Measurements from ENCODE around the gene HLA-A. TPM values are rescaled to one million over a fixed set of nuclear protein-coding genes. Genes with fewer than 3 reads are reported as not detected.

Gene HLA-A
- total RNA-seq, 2 donors from 2014 or later = 104 to 281 TPM

DNA sequence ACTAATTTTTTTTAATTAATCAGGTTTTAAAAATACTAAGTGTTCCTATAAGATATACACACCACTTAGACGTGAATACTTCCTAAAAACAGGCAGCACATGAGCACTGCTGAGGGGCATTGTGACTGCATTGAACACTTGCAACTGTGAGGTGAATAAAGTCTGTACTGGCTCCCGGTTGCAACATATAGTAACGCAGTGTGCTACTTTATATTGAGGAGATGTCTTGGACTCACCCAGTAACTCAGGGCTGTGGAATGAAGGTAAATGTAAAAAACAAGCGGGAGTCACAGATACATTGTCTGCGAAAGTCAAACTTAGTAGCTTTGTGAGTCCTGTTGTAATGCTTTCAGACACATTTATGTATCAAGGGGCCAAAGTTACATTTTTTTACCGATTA lies 17.0 kb upstream of the HLA-A start:
- Histone ChIP-seq H3K27ac (peak overlapping the region in 1 of 4 donors; percentile 44), H3K4me1 (peaks cover 3% of the 10 kb centered on the region), H3K27me3 (no peaks in the 10 kb centered on the region), H3K9me3 (no peaks in the 10 kb centered on the region), H3K4me3 (no peak overlapping the region), H3K36me3 (replicated peaks in 1 of 2; ENCODE audit: insufficient read depth in 1 of 2, low read depth in 2 of 2) (no peaks in the 10 kb centered on the region)
- ATAC-seq (no peak), DNase-seq (no peak)
- WGBS, 2 donors = 51 to 66% methylated on average over 6 of the region's 6 CpGs
- intact Hi-C loops (cut with DNase I) = no loop called here
- TF ChIP-seq, protein P1, sequence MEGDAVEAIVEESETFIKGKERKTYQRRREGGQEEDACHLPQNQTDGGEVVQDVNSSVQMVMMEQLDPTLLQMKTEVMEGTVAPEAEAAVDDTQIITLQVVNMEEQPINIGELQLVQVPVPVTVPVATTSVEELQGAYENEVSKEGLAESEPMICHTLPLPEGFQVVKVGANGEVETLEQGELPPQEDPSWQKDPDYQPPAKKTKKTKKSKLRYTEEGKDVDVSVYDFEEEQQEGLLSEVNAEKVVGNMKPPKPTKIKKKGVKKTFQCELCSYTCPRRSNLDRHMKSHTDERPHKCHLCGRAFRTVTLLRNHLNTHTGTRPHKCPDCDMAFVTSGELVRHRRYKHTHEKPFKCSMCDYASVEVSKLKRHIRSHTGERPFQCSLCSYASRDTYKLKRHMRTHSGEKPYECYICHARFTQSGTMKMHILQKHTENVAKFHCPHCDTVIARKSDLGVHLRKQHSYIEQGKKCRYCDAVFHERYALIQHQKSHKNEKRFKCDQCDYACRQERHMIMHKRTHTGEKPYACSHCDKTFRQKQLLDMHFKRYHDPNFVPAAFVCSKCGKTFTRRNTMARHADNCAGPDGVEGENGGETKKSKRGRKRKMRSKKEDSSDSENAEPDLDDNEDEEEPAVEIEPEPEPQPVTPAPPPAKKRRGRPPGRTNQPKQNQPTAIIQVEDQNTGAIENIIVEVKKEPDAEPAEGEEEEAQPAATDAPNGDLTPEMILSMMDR (IDR thresholded peaks at IDR 0.05) = no peak
- TF ChIP-seq POLR2A (IDR thresholded peaks at IDR 0.05) = no peak

DNA sequence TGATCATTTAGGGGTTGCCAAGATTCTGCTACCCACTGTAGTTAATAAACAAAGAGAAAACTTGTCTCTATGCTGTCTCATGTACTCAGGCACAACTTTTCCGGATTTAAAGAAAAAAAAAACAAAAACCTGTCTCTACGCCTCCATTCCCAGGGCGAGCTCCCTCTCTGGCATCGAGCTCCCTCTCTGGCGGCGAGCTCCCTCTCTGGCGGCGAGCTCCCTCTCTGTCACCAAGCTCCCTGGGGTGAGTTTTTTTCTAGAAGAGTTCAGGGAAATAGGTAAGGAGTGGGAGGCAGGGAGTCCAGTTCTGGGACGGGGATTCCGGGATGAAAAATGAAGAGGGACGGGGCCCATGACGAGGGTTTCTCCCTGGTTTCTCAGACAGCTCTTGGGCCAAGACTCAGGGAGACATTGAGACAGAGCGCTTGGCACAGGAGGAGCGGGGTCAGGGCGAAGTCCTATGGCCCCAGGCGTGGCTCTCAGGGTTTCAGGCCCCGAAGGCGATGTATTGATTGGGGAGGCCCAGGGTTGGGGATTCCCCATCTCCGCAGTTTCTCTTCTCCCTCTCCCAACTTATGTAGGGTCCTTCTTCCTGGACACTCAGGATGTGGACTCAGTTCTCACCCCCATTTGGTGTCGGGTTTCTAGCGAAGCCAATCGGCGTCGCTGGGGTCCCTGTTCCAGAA lies 16.5 kb upstream of the HLA-A start:
- H3K27ac ChIP-seq = peak overlapping the region in 1 of 4 donors; percentile 93
- peak; percentile 42 for ATAC-seq
- TF ChIP-seq, protein P1 (IDR thresholded peaks at IDR 0.05) = no peak
- no peak for TF ChIP-seq POLR2A (IDR thresholded peaks at IDR 0.05)
- WGBS, 2 donors = 40 to 71% methylated on average over 7 to 18 of the region's 24 CpGs
- intact Hi-C loops (cut with DNase I) = no loop called here
- peak in 1 of 4 donors; percentile 26 for DNase-seq
- H3K27me3 ChIP-seq = no peaks in the 10 kb centered on the region
- peaks cover 3% of the 10 kb centered on the region for H3K4me1 ChIP-seq
- H3K36me3 ChIP-seq (replicated peaks in 1 of 2; ENCODE audit: insufficient read depth in 1 of 2, low read depth in 2 of 2) = no peaks in the 10 kb centered on the region
- H3K9me3 ChIP-seq = no peaks in the 10 kb centered on the region
- H3K4me3 ChIP-seq = no peak overlapping the region

DNA sequence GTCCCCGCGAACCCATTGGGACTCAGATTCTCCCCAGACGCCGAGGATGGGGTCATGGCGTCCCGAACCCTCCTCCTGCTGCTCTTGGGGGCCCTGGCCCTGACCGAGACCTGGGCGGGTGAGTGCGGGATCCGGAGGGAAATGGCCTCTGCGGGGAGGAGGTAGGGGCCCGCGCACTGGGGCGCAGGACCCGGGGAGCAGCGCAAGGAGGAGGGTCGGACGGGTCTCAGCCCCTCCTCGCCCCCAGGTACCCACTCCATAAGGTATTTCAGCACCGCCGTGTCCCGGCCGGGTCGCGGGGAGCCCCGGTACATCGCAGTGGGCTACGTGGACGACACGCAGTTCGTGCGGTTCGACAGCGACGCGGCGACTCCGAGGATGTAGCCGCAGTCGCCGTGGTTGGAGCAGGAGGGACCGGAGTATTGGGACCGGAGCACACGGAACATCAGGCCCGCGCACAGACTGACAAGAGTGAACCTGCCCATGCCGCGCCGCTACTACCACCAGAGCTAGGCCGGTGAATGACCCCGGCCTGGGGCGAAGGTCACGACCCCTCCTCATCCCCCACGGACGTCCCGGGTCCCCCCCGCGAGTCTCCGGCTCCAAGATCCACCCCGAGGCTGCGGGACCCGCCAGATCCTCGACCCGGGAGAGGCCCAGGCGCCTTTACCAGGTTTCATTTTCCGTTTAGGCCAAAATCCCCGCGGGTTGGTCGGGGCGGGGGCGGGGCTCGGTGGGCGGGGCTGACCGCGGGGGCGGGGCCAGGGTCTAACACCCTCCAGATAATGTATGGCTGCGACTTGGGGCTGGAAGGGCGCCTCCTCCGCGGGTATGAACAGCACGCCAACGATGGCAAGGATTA lies 15.7 kb upstream of the HLA-A start:
- H3K27me3 ChIP-seq = no peaks in the 10 kb centered on the region
- DNase-seq (peak in 3 of 4 donors; percentile 64 to 70 (median 65)), ATAC-seq (peak; percentile 82)
- H3K4me1 ChIP-seq = peaks cover 3% of the 10 kb centered on the region
- 4% methylated on average over 19 to 37 of the region's 82 CpGs for WGBS, 2 donors
- H3K9me3 ChIP-seq = no peaks in the 10 kb centered on the region
- no peaks in the 10 kb centered on the region for H3K36me3 ChIP-seq (replicated peaks in 1 of 2; ENCODE audit: insufficient read depth in 1 of 2, low read depth in 2 of 2)
- intact Hi-C loops (cut with DNase I) = no loop called here
- no peak overlapping the region for H3K4me3 ChIP-seq
- TF ChIP-seq, protein P1 (IDR thresholded peaks at IDR 0.05) = no peak
- TF ChIP-seq POLR2A (IDR thresholded peaks at IDR 0.05) = peak in 2 of 3 donors; percentile 55 to 70
- peak overlapping the region in 3 of 4 donors; percentile 60 to 93 (median 63) for H3K27ac ChIP-seq

DNA sequence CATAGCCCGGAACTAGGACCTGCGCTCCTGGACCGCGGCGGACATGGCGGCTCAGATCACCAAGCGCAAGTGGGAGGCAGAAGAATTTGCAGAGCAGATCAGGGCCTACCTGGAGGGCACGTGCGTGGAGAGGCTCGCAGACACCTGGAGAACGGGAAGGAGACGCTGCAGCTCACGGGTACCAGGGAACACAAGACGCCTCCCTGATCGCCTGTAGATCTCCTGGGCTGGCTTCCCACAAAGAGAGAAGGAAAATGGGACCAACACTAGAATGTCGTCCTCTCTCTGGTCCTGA lies 15.1 kb upstream of the HLA-A start:
- no peak overlapping the region for H3K4me3 ChIP-seq
- TF ChIP-seq, protein P1 (IDR thresholded peaks at IDR 0.05) = no peak
- no peak for TF ChIP-seq POLR2A (IDR thresholded peaks at IDR 0.05)
- intact Hi-C loops (cut with DNase I) = no loop called here
- DNase-seq (no peak), ATAC-seq (no peak)
- peaks cover 3% of the 10 kb centered on the region for H3K4me1 ChIP-seq
- H3K27me3 ChIP-seq = no peaks in the 10 kb centered on the region
- no peaks in the 10 kb centered on the region for H3K36me3 ChIP-seq (replicated peaks in 1 of 2; ENCODE audit: insufficient read depth in 1 of 2, low read depth in 2 of 2)
- H3K27ac ChIP-seq = peak overlapping the region in 2 of 4 donors; percentile 63 to 93
- WGBS, 2 donors = 37 to 57% methylated on average over 5 to 14 of the region's 16 CpGs
- H3K9me3 ChIP-seq = no peaks in the 10 kb centered on the region

All from body of pancreas (tissue), 4 donors.